Measurements from ENCODE around the gene DYDC1. TPM values are rescaled to one million over a fixed set of nuclear protein-coding genes. Genes with fewer than 3 reads are reported as not detected.

DYDC1 gene
- total RNA-seq, 1 experiment from 2014 or later, result not detected

DNA sequence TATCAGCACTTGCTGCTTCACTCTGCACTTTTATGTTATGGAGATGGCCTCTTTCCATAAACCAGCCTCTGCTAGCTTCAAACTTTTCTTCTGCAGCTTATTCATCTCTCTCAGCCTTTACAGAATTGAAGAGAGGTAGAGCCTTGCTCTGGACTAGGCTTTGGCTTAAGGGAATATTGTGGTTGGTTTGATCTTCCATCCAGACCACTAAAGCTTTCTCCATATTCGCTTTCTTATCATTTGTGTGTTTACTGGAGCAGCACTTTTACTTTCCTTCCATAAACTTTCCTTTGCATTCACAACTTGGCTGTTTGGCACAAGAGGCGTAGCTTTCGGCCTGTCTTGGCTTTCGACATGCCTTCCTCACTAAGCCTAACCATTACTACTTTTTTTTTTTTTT, 23.6 kb upstream of the DYDC1 start:
- Histone ChIP-seq H3K27ac (ENCODE audit: low read depth, low read length, poor library complexity, severe bottlenecking) (no peak overlapping the region), H3K36me3 (ENCODE audit: insufficient read depth, low read length, poor library complexity, severe bottlenecking) (no peaks in the 10 kb centered on the region), H3K4me3 (ENCODE audit: low read depth, low read length, poor library complexity, severe bottlenecking) (no peak overlapping the region), H3K4me1 (ENCODE audit: insufficient read depth, low read length, poor library complexity, severe bottlenecking) (no peaks in the 10 kb centered on the region), H3K27me3 (replicated peaks; ENCODE audit: insufficient read depth, low read depth, low read length, poor library complexity) (peaks cover 9% of the 10 kb centered on the region), H3K9me3 (ENCODE audit: low read depth, low read length, poor library complexity, severe bottlenecking) (no peaks in the 10 kb centered on the region)
- TF ChIP-seq, protein P1, sequence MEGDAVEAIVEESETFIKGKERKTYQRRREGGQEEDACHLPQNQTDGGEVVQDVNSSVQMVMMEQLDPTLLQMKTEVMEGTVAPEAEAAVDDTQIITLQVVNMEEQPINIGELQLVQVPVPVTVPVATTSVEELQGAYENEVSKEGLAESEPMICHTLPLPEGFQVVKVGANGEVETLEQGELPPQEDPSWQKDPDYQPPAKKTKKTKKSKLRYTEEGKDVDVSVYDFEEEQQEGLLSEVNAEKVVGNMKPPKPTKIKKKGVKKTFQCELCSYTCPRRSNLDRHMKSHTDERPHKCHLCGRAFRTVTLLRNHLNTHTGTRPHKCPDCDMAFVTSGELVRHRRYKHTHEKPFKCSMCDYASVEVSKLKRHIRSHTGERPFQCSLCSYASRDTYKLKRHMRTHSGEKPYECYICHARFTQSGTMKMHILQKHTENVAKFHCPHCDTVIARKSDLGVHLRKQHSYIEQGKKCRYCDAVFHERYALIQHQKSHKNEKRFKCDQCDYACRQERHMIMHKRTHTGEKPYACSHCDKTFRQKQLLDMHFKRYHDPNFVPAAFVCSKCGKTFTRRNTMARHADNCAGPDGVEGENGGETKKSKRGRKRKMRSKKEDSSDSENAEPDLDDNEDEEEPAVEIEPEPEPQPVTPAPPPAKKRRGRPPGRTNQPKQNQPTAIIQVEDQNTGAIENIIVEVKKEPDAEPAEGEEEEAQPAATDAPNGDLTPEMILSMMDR (conservative IDR thresholded peaks at IDR 0.05; ENCODE audit: low read depth, low read length), result no peak
- TF ChIP-seq EZH2 (IDR thresholded peaks at IDR 0.05; ENCODE audit: borderline replicate concordance, low read depth, low read length, poor library complexity, severe bottlenecking), result no peak
- no TSS peak for BruUV-seq (replicated peaks)
- CTCF ChIA-PET, result interaction anchor here (0.6 to 0.9 kb wide), 2 partner anchors 8 to 62 kb away, joined by 3 read pairs; no protein-coding TSS in a partner anchor
- intact Hi-C loops (cut with micrococcal nuclease; ENCODE audit: unreplicated experiment), result loop anchor here (5.0 kb wide), 1 partner anchor 217 kb away; no protein-coding TSS in a partner anchor
- no peak for DNase-seq (ENCODE audit: low spot score)
- POLR2A ChIA-PET (ENCODE audit: low non-redundant PET), result no interaction called here

DNA sequence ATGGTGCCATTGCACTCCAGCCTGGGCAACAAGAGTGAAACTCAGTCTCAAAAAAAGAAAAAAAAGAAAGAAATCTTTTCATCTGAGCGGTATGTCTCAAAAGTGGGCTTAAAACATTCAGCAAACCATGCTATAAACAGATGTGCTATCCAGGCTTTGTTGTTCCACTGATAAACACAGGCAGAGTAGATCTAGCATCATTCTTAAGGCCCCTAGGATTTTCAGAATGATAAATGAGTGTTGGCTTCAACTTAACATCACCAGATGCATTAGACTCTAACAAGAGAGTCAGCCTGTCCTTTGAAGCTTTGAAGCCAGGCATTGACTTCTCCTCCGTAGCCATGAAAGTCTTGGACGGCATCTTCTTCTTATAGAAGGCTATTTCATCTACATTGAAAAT, 23.1 kb upstream of the DYDC1 start:
- peaks cover 9% of the 10 kb centered on the region for H3K27me3 ChIP-seq (replicated peaks; ENCODE audit: insufficient read depth, low read depth, low read length, poor library complexity)
- ChIA-PET POLR2A (ENCODE audit: low non-redundant PET) (no interaction called here), CTCF (interaction anchor here (0.9 kb wide), 1 partner anchor 62 kb away, joined by 3 read pairs; no protein-coding TSS in a partner anchor)
- no peak overlapping the region for H3K4me3 ChIP-seq (ENCODE audit: low read depth, low read length, poor library complexity, severe bottlenecking)
- intact Hi-C loops (cut with micrococcal nuclease; ENCODE audit: unreplicated experiment), result loop anchor here (5.0 kb wide), 1 partner anchor 218 kb away; no protein-coding TSS in a partner anchor
- H3K27ac ChIP-seq (ENCODE audit: low read depth, low read length, poor library complexity, severe bottlenecking), result no peak overlapping the region
- DNase-seq (ENCODE audit: low spot score), result no peak
- no peak for TF ChIP-seq EZH2 (IDR thresholded peaks at IDR 0.05; ENCODE audit: borderline replicate concordance, low read depth, low read length, poor library complexity, severe bottlenecking)
- TF ChIP-seq, protein P1 (conservative IDR thresholded peaks at IDR 0.05; ENCODE audit: low read depth, low read length), result no peak
- no TSS peak for BruUV-seq (replicated peaks)
- no peaks in the 10 kb centered on the region for H3K4me1 ChIP-seq (ENCODE audit: insufficient read depth, low read length, poor library complexity, severe bottlenecking)
- no peaks in the 10 kb centered on the region for H3K36me3 ChIP-seq (ENCODE audit: insufficient read depth, low read length, poor library complexity, severe bottlenecking)
- no peaks in the 10 kb centered on the region for H3K9me3 ChIP-seq (ENCODE audit: low read depth, low read length, poor library complexity, severe bottlenecking)

DNA sequence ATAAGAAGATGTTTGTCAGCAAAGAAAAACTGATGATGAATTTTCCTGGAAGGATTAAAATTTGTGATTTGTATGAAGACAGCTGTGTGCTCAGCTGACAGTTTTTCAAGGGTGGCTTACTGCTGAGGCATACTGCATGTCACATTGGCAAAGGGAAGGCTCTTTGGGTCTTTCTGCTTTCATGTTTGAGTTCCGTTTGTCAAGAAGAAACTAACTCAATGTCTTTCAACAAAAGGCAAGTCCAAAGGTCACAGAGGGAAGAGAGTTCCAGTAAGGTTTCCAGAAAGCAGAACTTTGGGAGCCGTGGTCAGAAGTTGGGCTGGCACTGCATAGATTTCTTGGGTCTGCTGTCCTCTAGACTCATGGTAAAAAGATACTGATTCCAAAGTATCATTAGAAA, 16.9 kb upstream of the DYDC1 start:
- Histone ChIP-seq H3K36me3 (ENCODE audit: insufficient read depth, low read length, poor library complexity, severe bottlenecking) (no peaks in the 10 kb centered on the region), H3K27ac (ENCODE audit: low read depth, low read length, poor library complexity, severe bottlenecking) (no peak overlapping the region), H3K27me3 (replicated peaks; ENCODE audit: insufficient read depth, low read depth, low read length, poor library complexity) (peaks cover 9% of the 10 kb centered on the region), H3K9me3 (ENCODE audit: low read depth, low read length, poor library complexity, severe bottlenecking) (no peaks in the 10 kb centered on the region), H3K4me1 (ENCODE audit: insufficient read depth, low read length, poor library complexity, severe bottlenecking) (no peaks in the 10 kb centered on the region), H3K4me3 (ENCODE audit: low read depth, low read length, poor library complexity, severe bottlenecking) (no peak overlapping the region)
- TF ChIP-seq, protein P1 (conservative IDR thresholded peaks at IDR 0.05; ENCODE audit: low read depth, low read length), result no peak
- no peak for TF ChIP-seq EZH2 (IDR thresholded peaks at IDR 0.05; ENCODE audit: borderline replicate concordance, low read depth, low read length, poor library complexity, severe bottlenecking)
- CTCF ChIA-PET, result interaction anchor here (0.8 kb wide), 1 partner anchor 10 kb away, joined by 3 read pairs; no protein-coding TSS in a partner anchor
- no peak for DNase-seq (ENCODE audit: low spot score)
- no TSS peak for BruUV-seq (replicated peaks)
- POLR2A ChIA-PET (ENCODE audit: low non-redundant PET), result no interaction called here
- intact Hi-C loops (cut with micrococcal nuclease; ENCODE audit: unreplicated experiment), result no loop called here

All from A673 (cell line).